CD4-positive, alpha-beta T cell (primary cell): ENCODE measurements around the gene SRSF11. TPM values are rescaled to one million over a fixed set of nuclear protein-coding genes. Genes with fewer than 3 reads are reported as not detected.

Source experiments
- ATAC-seq: fragments of 200-7000 bp; cut with Tn5 transposase; one replicate; pipeline ENCODE4 v1.10.0; 2022; ENCODE audit warnings: mild to moderate bottlenecking; ENCODE audit not compliant: poor library complexity
- CTCF ChIA-PET: fragments of 350-600 bp; sonication (Branson Sonifier 250); formaldehyde crosslinking; loops from one replicate; lab custom pipeline; 2021; ENCODE audit warnings: antibody characterized with exemption, inconsistent platforms; lab: Charles Lee
- POLR2A ChIA-PET: fragments of 350-600 bp; sonication (Branson Sonifier 250); formaldehyde crosslinking; loops from one replicate; lab custom pipeline; 2021; ENCODE audit warnings: antibody characterized with exemption, inconsistent platforms; lab: Charles Lee
- DNase-seq, 14 experiments: peaks; one replicate each; pipeline ENCODE4 v3.0.0-alpha.2; 2013 to 2020; ENCODE audit warnings: mixed read lengths in 2 of 14
- H3K27ac ChIP-seq, 2 donors: one replicate each; pipeline versions ENCODE4 v1.5.1 to v1.7.0; 2013; ENCODE audit warnings: low read length in 2 of 2, low read depth in 1 of 2, mild to moderate bottlenecking in 1 of 2
- H3K27me3 ChIP-seq, 2 experiments: 1 replicate in 1 of 2; 2 replicates in 1 of 2; pipeline versions ENCODE4 v1.6.1 to v1.7.0; 2013; ENCODE audit warnings: low read length in 2 of 2, control low read depth in 1 of 2, mild to moderate bottlenecking in 1 of 2, moderate library complexity in 1 of 2; ENCODE audit not compliant: insufficient read depth in 2 of 2, control insufficient read depth in 1 of 2
- H3K36me3 ChIP-seq: one replicate; pipeline ENCODE4 v1.6.1; 2013; ENCODE audit warnings: low read length, control low read depth; ENCODE audit not compliant: insufficient read depth
- H3K4me1 ChIP-seq: one replicate; pipeline ENCODE4 v1.6.1; 2013; ENCODE audit warnings: low read length, control low read depth; ENCODE audit not compliant: insufficient read depth
- H3K4me3 ChIP-seq: one replicate; pipeline ENCODE4 v1.5.1; 2013; ENCODE audit warnings: mild to moderate bottlenecking, low read length, moderate library complexity
- H3K9me3 ChIP-seq, 2 experiments: 1 replicate in 1 of 2; 2 replicates in 1 of 2; pipeline versions ENCODE4 v1.6.1 to v1.7.0; 2013; ENCODE audit warnings: low read length in 2 of 2, mild to moderate bottlenecking in 2 of 2, control low read depth in 1 of 2, moderate library complexity in 1 of 2; ENCODE audit not compliant: control insufficient read depth in 1 of 2, insufficient read depth in 1 of 2
- H3K27ac Mint-ChIP-seq: one replicate; pipeline ENCODE4 v1.8.0; 2020; ENCODE audit warnings: mixed read lengths
- H3K27me3 Mint-ChIP-seq: one replicate; pipeline ENCODE4 v1.8.0; 2021; ENCODE audit warnings: mixed read lengths
- H3K36me3 Mint-ChIP-seq: one replicate; pipeline ENCODE4 v1.8.0; 2021; ENCODE audit warnings: low read depth, mixed read lengths
- H3K4me1 Mint-ChIP-seq: one replicate; pipeline ENCODE4 v1.8.0; 2021; ENCODE audit warnings: low read depth, mixed read lengths
- H3K4me3 Mint-ChIP-seq: one replicate; pipeline ENCODE4 v1.8.0; 2020; ENCODE audit warnings: mild to moderate bottlenecking, mixed read lengths
- H3K9me3 Mint-ChIP-seq: one replicate; pipeline ENCODE4 v1.8.0; 2020; ENCODE audit warnings: mixed read lengths
- intact Hi-C, 2 experiments: fragments of 100-400 bp; cut with DNase I in 1 of 2; cut with micrococcal nuclease in 1 of 2; formaldehyde crosslinking; loops; one replicate each; pipeline versions ENCODE4 v1.15.1 to v1.9.0; 2023 to 2025; cut with DNase I, micrococcal nuclease
- total RNA-seq, 174 experiments: library from RNA in 2 of 174; stranded (reverse) in 2 of 174; gene quantifications; one replicate each; pipeline ENCODE4 v1.2.3 and lab custom pipeline; 2021 to 2026
- TF ChIP-seq, protein P1 (sequence below): fragments of 200-600 bp; IDR thresholded peaks from one replicate; pipeline ENCODE4 v1.8.0; 2022; ENCODE audit warnings: antibody characterized with exemption, mild to moderate bottlenecking

The SRSF11 gene
- total RNA-seq, 2 experiments from 2014 or later = 454 to 459 TPM

DNA sequence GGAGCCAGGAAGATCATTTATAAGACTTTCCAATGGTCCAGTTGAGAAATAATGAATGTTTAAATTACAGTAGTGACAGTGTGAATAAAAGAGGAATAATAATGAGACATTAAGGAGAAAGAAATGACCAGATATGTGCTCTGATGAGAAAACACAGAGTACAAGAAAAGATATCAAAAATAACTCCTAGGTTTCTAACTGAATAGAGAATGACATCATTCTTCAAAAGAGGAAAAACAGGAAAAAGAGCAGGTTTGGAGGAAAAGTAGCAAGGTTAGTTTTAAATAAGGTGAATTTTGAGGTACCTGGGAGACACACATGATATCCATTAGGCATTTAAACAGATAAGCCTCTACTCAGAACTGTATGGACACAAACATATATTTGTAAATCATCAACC, 78.3 kb downstream of the SRSF11 start:
- Mint-ChIP-seq H3K4me1 (peaks cover 11% of the 10 kb centered on the region), H3K27me3 (no peaks in the 10 kb centered on the region), H3K36me3 (peaks cover 67% of the 10 kb centered on the region), H3K27ac (no peak overlapping the region), H3K9me3 (no peaks in the 10 kb centered on the region), H3K4me3 (no peak overlapping the region)
- H3K9me3 ChIP-seq = no peaks in the 10 kb centered on the region
- CTCF ChIA-PET = no interaction called here
- TF ChIP-seq, protein P1, sequence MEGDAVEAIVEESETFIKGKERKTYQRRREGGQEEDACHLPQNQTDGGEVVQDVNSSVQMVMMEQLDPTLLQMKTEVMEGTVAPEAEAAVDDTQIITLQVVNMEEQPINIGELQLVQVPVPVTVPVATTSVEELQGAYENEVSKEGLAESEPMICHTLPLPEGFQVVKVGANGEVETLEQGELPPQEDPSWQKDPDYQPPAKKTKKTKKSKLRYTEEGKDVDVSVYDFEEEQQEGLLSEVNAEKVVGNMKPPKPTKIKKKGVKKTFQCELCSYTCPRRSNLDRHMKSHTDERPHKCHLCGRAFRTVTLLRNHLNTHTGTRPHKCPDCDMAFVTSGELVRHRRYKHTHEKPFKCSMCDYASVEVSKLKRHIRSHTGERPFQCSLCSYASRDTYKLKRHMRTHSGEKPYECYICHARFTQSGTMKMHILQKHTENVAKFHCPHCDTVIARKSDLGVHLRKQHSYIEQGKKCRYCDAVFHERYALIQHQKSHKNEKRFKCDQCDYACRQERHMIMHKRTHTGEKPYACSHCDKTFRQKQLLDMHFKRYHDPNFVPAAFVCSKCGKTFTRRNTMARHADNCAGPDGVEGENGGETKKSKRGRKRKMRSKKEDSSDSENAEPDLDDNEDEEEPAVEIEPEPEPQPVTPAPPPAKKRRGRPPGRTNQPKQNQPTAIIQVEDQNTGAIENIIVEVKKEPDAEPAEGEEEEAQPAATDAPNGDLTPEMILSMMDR = no peak
- DNase-seq (no peak), ATAC-seq (no peak)
- no peak overlapping the region for H3K4me3 ChIP-seq
- H3K4me1 ChIP-seq = no peaks in the 10 kb centered on the region
- POLR2A ChIA-PET = no interaction called here
- H3K36me3 ChIP-seq = peaks cover 53% of the 10 kb centered on the region
- H3K27ac ChIP-seq = no peak overlapping the region
- H3K27me3 ChIP-seq = no peaks in the 10 kb centered on the region
- intact Hi-C loops = no loop called here

Other genes with a start within 250 kb of the SRSF11 start
- 10 to 100 TPM; 12.4 to 13.3 TPM for gene LRRC40, start 15.8 kb upstream of the SRSF11 start, total RNA-seq
- gene ANKRD13C, start 133.3 kb downstream of the SRSF11 start, total RNA-seq = 10 to 100 TPM; 37.4 to 37.8 TPM
- 1 to 10 TPM; 5.6 to 7.9 TPM for gene CTH, start 189.9 kb downstream of the SRSF11 start, total RNA-seq